ENCODE results near the gene TOM1L1. TPM values are rescaled to one million over a fixed set of nuclear protein-coding genes. Genes with fewer than 3 reads are reported as not detected.

TOM1L1 gene
- total and polyA plus RNA-seq, 2 of the 8 experiments (the other 6 are each of a cell fraction or from before 2014, with no cell fraction given), result 47.0 to 60.8 TPM

DNA sequence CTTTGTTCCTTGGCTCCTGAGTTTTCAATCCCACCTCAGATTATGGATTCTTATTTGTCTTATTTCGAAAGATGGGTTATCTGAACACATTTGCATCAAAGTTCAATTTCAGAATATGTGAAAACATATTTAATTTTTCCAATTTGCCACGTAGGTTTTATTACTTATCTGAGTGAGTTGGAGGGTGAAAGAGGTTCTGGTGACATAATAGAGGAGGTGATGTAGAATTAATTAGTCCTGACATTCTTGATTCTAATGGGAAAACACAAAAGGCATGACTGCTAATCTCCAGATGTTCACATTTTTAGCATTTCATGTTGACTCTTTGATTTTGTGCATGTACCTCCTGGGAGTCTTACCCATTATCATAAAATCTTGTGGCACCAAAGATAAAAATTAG is 9.1 kb downstream of the TOM1L1 start:
- Histone ChIP-seq H3K79me2 (ENCODE audit: control insufficient read depth in 1 of 2, insufficient read depth in 2 of 2, low read length in 2 of 2) (peaks cover 6 to 79% of the 10 kb centered on the region in 2 experiments; a peak in 3 of 4 replicates), H4K91ac (replicated peaks; ENCODE audit: insufficient read length, low read length) (no peak overlapping the region), H3K4me3 (ENCODE audit: extremely low read depth in 1 of 4, insufficient read depth in 2 of 4, low read depth in 3 of 4, low read length in 4 of 4) (no peak overlapping the region), H3K79me1 (ENCODE audit: low read depth, low read length) (no peaks in the 10 kb centered on the region), H3K18ac (ENCODE audit: extremely low read depth, low read length) (no peak overlapping the region), H4K20me1 (replicated peaks in 1 of 2; ENCODE audit: control insufficient read depth in 1 of 2, insufficient read depth in 2 of 2, low read length in 2 of 2) (peaks cover 4 to 11% of the 10 kb centered on the region in 2 experiments), H3K27ac (ENCODE audit: low read depth, low read length) (no peak overlapping the region), H3K56ac (replicated peaks; ENCODE audit: insufficient read length, low read depth, low read length) (no peak overlapping the region), H3K4me1 (replicated peaks in 1 of 4; ENCODE audit: control insufficient read depth in 3 of 4, insufficient read depth in 4 of 4, low read length in 3 of 4) (peaks cover 0 to 8% (median 3%) of the 10 kb centered on the region in 4 experiments; a peak in 4 of 7 replicates), H4K8ac (ENCODE audit: extremely low read depth, insufficient read depth, low read length) (no peak overlapping the region), H3K36me3 (ENCODE audit: control insufficient read depth in 2 of 4, insufficient read depth in 4 of 4, low read length in 3 of 4) (peaks cover 11 to 68% (median 44%) of the 10 kb centered on the region in 4 experiments), H3K9me3 (ENCODE audit: insufficient read depth in 2 of 2, low read depth in 1 of 2, low read length in 1 of 2) (no peaks in the 10 kb centered on the region; a peak in 2 of 4 replicates), H2AK5ac (ENCODE audit: low read depth, low read length) (no peak overlapping the region), H3K4me2 (ENCODE audit: insufficient read depth in 1 of 2, low read depth in 2 of 2, low read length in 2 of 2) (no peak overlapping the region), H3K4ac (replicated peaks; ENCODE audit: insufficient read length, low read depth, low read length) (no peak overlapping the region), H2BK12ac (ENCODE audit: low read depth, low read length) (no peak overlapping the region), H3K27me3 (replicated peaks in 1 of 4; ENCODE audit: control insufficient read depth in 3 of 4, extremely low read depth in 1 of 4, insufficient read depth in 3 of 4, low read length in 3 of 4) (no peaks in the 10 kb centered on the region), H2BK20ac (ENCODE audit: low read length) (no peak overlapping the region), H2BK15ac (ENCODE audit: low read length) (no peak overlapping the region), H3K9ac (replicated peaks in 1 of 4; ENCODE audit: extremely low read depth in 1 of 4, low read depth in 3 of 4, low read length in 3 of 4) (no peak overlapping the region), H4K5ac (ENCODE audit: insufficient read length, low read depth, low read length) (no peak overlapping the region), H3K23me2 (ENCODE audit: low read depth, low read length) (no peaks in the 10 kb centered on the region), H2BK5ac (ENCODE audit: low read depth, low read length) (no peak overlapping the region), H2BK120ac (replicated peaks; ENCODE audit: low read depth, low read length) (no peak overlapping the region), H3K14ac (ENCODE audit: insufficient read length) (no peak overlapping the region), H2AFZ (ENCODE audit: low read length) (no peak overlapping the region), H3K23ac (ENCODE audit: insufficient read length) (no peak overlapping the region)
- 92% methylated on average over 2 of the region's 2 CpGs; no CpG with 5 or more reads in 1 of the 2 experiments for WGBS, 2 experiments (ENCODE audit: extremely low coverage in 1 of 2, insufficient coverage in 1 of 2, insufficient read length in 1 of 2, insufficient replicate concordance in 2 of 2, low coverage in 1 of 2, low lambda C conversion rate in 2 of 2, missing lambda C conversion rate in 1 of 2)
- no peak for DNase-seq (ENCODE audit: low read depth in 1 of 2, low spot score in 2 of 2)
- no peak for FAIRE-seq
- ChIA-PET POLR2A (ENCODE audit: partially characterized antibody) (interaction anchor here (2.2 kb wide), 1 partner anchor 10 kb away, joined by 6 read pairs; no protein-coding TSS in a partner anchor), CTCF (ENCODE audit: partially characterized antibody) (no interaction called here)
- TF ChIP-seq CBX8 (IDR thresholded peaks at IDR 0.05; ENCODE audit: borderline replicate concordance, low read depth, low read length) (no peak), ZNF274 (IDR thresholded peaks at IDR 0.05; ENCODE audit: borderline replicate concordance, extremely low read depth, low read length) (no peak), POLR2A (IDR thresholded peaks at IDR 0.05; ENCODE audit: control extremely low read depth in 1 of 2, low read depth in 2 of 2, low read length in 2 of 2) (no peak), BCL11A (IDR thresholded peaks at IDR 0.05; ENCODE audit: low read depth in 2 of 2, low read length in 2 of 2) (no peak), GABPA (IDR thresholded peaks at IDR 0.05; ENCODE audit: borderline replicate concordance, insufficient read depth, low read length) (no peak), SAP30 (IDR thresholded peaks at IDR 0.05; ENCODE audit: insufficient read depth, insufficient replicate concordance, low read length) (no peak), RAD21 (IDR thresholded peaks at IDR 0.05 in 1 of 2, conservative IDR thresholded peaks at IDR 0.05 in 1 of 2; ENCODE audit: low read depth in 2 of 2, low read length in 2 of 2) (no peak), MAFK (IDR thresholded peaks at IDR 0.05; ENCODE audit: low read depth, low read length) (no peak), ATF2 (IDR thresholded peaks at IDR 0.05; ENCODE audit: low read length) (no peak)
- TF ChIP-seq, protein P1, sequence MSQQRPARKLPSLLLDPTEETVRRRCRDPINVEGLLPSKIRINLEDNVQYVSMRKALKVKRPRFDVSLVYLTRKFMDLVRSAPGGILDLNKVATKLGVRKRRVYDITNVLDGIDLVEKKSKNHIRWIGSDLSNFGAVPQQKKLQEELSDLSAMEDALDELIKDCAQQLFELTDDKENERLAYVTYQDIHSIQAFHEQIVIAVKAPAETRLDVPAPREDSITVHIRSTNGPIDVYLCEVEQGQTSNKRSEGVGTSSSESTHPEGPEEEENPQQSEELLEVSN (IDR thresholded peaks at IDR 0.05), result no peak
- TF ChIP-seq, protein P2, sequence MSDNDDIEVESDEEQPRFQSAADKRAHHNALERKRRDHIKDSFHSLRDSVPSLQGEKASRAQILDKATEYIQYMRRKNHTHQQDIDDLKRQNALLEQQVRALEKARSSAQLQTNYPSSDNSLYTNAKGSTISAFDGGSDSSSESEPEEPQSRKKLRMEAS (IDR thresholded peaks at IDR 0.05), result no peak
